ENCODE results near the gene PCNT. TPM values are rescaled to one million over a fixed set of nuclear protein-coding genes. Genes with fewer than 3 reads are reported as not detected.

The PCNT gene
- total and polyA plus RNA-seq, 2 of the 8 experiments (the other 6 are each of a cell fraction or from before 2014, with no cell fraction given), result 9.9 to 45.1 TPM

GRCh38 chr21:46334351-46335140, 10.6 kb downstream of the PCNT start:
- no peak overlapping the region for H3K23ac ChIP-seq (ENCODE audit: insufficient read length)
- H2AFZ ChIP-seq (ENCODE audit: low read length), result no peak overlapping the region
- no peak overlapping the region for H3K27ac ChIP-seq (ENCODE audit: low read depth, low read length)
- no peaks in the 10 kb centered on the region for H3K4me1 ChIP-seq (replicated peaks in 1 of 4; ENCODE audit: control insufficient read depth in 3 of 4, insufficient read depth in 4 of 4, low read length in 3 of 4)
- peaks cover 3% of the 10 kb centered on the region; the same call in 1 of the 2 replicates for H3K79me1 ChIP-seq (ENCODE audit: low read depth, low read length)
- H3K4ac ChIP-seq (replicated peaks; ENCODE audit: insufficient read length, low read depth, low read length), result no peak overlapping the region
- H4K8ac ChIP-seq (ENCODE audit: extremely low read depth, insufficient read depth, low read length), result no peak overlapping the region; the same call in 1 of the 2 replicates
- no peak overlapping the region for H3K4me2 ChIP-seq (ENCODE audit: insufficient read depth in 1 of 2, low read depth in 2 of 2, low read length in 2 of 2)
- no peaks in the 10 kb centered on the region for H3K27me3 ChIP-seq (replicated peaks in 1 of 4; ENCODE audit: control insufficient read depth in 3 of 4, extremely low read depth in 1 of 4, insufficient read depth in 3 of 4, low read length in 3 of 4)
- no peak overlapping the region for H2BK12ac ChIP-seq (ENCODE audit: low read depth, low read length)
- H4K20me1 ChIP-seq (replicated peaks in 1 of 2; ENCODE audit: control insufficient read depth in 1 of 2, insufficient read depth in 2 of 2, low read length in 2 of 2), result peaks cover 0 to 4% of the 10 kb centered on the region in 2 experiments
- H2AK5ac ChIP-seq (ENCODE audit: low read depth, low read length), result no peak overlapping the region
- H3K79me2 ChIP-seq (ENCODE audit: control insufficient read depth in 1 of 2, insufficient read depth in 2 of 2, low read length in 2 of 2), result peaks cover 0 to 34% of the 10 kb centered on the region in 2 experiments; a peak in 2 of 4 replicates
- H3K56ac ChIP-seq (replicated peaks; ENCODE audit: insufficient read length, low read depth, low read length), result no peak overlapping the region
- CTCF ChIA-PET (ENCODE audit: partially characterized antibody), result interaction anchor here (0.5 to 1.0 kb wide), 2 partner anchors 197 to 335 kb away, joined by 3 to 4 read pairs; no protein-coding TSS in a partner anchor
- H4K91ac ChIP-seq (replicated peaks; ENCODE audit: insufficient read length, low read length), result no peak overlapping the region
- H3K4me3 ChIP-seq (ENCODE audit: extremely low read depth in 1 of 4, insufficient read depth in 2 of 4, low read depth in 3 of 4, low read length in 4 of 4), result no peak overlapping the region
- H4K5ac ChIP-seq (ENCODE audit: insufficient read length, low read depth, low read length), result no peak overlapping the region
- POLR2A ChIA-PET (ENCODE audit: partially characterized antibody), result no interaction called here
- no peak overlapping the region for H2BK5ac ChIP-seq (ENCODE audit: low read depth, low read length)
- FAIRE-seq (no peak), DNase-seq (ENCODE audit: low read depth in 1 of 2, low spot score in 2 of 2) (no peak)
- no peaks in the 10 kb centered on the region for H3K9me3 ChIP-seq (ENCODE audit: insufficient read depth in 2 of 2, low read depth in 1 of 2, low read length in 1 of 2)
- no peak overlapping the region for H3K14ac ChIP-seq (ENCODE audit: insufficient read length)
- no peak overlapping the region for H2BK120ac ChIP-seq (replicated peaks; ENCODE audit: low read depth, low read length)
- no peak overlapping the region for H3K9ac ChIP-seq (replicated peaks in 1 of 4; ENCODE audit: extremely low read depth in 1 of 4, low read depth in 3 of 4, low read length in 3 of 4)
- no peak overlapping the region for H2BK20ac ChIP-seq (ENCODE audit: low read length)
- peaks cover 6 to 47% (median 21%) of the 10 kb centered on the region in 4 experiments; a peak in 6 of 8 replicates for H3K36me3 ChIP-seq (ENCODE audit: control insufficient read depth in 2 of 4, insufficient read depth in 4 of 4, low read length in 3 of 4)
- H2BK15ac ChIP-seq (ENCODE audit: low read length), result no peak overlapping the region
- WGBS, 2 experiments (ENCODE audit: extremely low coverage in 1 of 2, insufficient coverage in 1 of 2, insufficient read length in 1 of 2, insufficient replicate concordance in 2 of 2, low coverage in 1 of 2, low lambda C conversion rate in 2 of 2, missing lambda C conversion rate in 1 of 2), result 92% methylated on average over 12 of the region's 12 CpGs; no CpG with 5 or more reads in 1 of the 2 experiments
- H3K18ac ChIP-seq (ENCODE audit: extremely low read depth, low read length), result no peak overlapping the region
- no peaks in the 10 kb centered on the region; the same call in 1 of the 2 replicates for H3K23me2 ChIP-seq (ENCODE audit: low read depth, low read length)
- TF ChIP-seq HDAC6 (IDR thresholded peaks at IDR 0.05; ENCODE audit: low read depth, low read length) (no peak), POU5F1 (IDR thresholded peaks at IDR 0.05; ENCODE audit: low read depth, low read length) (no peak), SP2 (IDR thresholded peaks at IDR 0.05; ENCODE audit: low read length) (no peak), POLR2AphosphoS5 (IDR thresholded peaks at IDR 0.05; ENCODE audit: low read depth, low read length) (no peak), JUN (IDR thresholded peaks at IDR 0.05; ENCODE audit: low read depth, low read length) (no peak), CHD2 (IDR thresholded peaks at IDR 0.05; ENCODE audit: low read length) (no peak), EGR1 (IDR thresholded peaks at IDR 0.05; ENCODE audit: borderline replicate concordance, low read depth, low read length) (no peak), ASH2L (IDR thresholded peaks at IDR 0.05; ENCODE audit: low read length) (no peak), FOSL1 (IDR thresholded peaks at IDR 0.05; ENCODE audit: insufficient read depth, low read depth, low read length) (no peak), MAFK (IDR thresholded peaks at IDR 0.05; ENCODE audit: low read depth, low read length) (no peak), GTF2F1 (IDR thresholded peaks at IDR 0.05; ENCODE audit: borderline replicate concordance, low read depth, low read length) (no peak), HDAC2 (IDR thresholded peaks at IDR 0.05; ENCODE audit: borderline replicate concordance in 1 of 2, low read depth in 2 of 2, low read length in 2 of 2) (no peak)
